ENCODE measurements around the gene TTC7B.

DNA sequence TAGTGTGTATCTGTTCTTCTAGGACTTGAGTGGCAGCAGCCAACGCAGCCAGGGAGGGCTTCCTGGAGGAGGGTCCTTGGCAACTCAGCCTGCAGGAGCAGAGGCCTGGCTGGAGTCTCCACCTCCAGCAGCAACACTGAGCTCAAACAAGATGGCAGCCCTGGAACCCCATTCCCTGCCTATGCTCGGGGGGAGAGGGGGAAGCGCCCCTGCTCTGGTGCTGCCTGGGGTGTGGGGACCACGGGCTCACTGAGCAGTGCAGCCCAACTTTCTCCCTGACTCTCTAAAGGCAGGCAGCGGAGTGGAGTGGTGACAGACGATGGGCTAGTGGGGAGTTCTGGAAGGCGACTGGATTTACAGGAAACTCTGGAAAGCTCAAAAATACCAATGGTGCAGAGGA lies 258.7 kb downstream of the TTC7B start:
- no peak for TF ChIP-seq POLR2A (IDR thresholded peaks at IDR 0.05)
- TF ChIP-seq CTCF (IDR thresholded peaks at IDR 0.05) = no peak
- no peak for TF ChIP-seq POLR2AphosphoS5 (IDR thresholded peaks at IDR 0.05)

Measured in prostate gland (tissue), 2 donors.